ENCODE data around the gene BAHCC1. TPM values are rescaled to one million over a fixed set of nuclear protein-coding genes. Genes with fewer than 3 reads are reported as not detected.

BAHCC1 gene
- polyA plus RNA-seq, 1 donor from 2014 or later: 14.2 TPM

DNA sequence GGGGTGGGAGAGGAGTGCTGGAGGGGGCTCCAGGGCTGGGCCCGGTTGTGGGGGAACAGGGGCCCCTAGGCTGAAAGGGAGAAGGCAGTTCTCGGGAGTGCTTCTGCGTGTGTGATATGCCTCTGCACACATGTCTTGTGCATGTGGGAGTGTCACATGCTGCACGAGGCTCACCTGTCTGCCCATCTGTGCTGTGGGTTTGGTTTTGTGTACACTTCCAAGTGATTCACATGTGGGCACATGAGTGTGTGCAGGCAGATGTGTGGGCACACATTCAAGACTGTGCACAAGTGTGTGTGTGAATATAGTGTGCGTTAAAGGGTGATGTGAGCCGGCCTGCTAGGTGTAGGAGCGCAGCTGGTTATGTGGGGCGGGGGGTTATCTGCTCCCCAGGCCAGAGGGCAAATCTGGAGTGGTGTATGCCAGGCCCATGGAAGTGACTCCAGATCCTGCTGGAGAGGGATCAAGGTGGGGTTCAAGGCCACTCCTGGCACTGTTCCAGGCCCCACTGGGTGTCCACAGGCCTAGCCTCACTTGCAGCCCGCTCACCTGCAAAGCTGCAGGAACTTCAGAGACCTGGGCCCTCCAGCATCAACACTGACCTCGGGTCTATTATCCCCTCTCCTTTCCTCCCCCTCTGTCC, 3.8 kb upstream of the BAHCC1 start:
- H3K4me3 ChIP-seq (ENCODE audit: low read length): peak overlapping the region; percentile 97
- H3K27ac ChIP-seq (ENCODE audit: low read length): peak overlapping the region; percentile 90
- H3K79me2 ChIP-seq (replicated peaks; ENCODE audit: insufficient read depth, low read length): peaks cover 82% of the 10 kb centered on the region

DNA sequence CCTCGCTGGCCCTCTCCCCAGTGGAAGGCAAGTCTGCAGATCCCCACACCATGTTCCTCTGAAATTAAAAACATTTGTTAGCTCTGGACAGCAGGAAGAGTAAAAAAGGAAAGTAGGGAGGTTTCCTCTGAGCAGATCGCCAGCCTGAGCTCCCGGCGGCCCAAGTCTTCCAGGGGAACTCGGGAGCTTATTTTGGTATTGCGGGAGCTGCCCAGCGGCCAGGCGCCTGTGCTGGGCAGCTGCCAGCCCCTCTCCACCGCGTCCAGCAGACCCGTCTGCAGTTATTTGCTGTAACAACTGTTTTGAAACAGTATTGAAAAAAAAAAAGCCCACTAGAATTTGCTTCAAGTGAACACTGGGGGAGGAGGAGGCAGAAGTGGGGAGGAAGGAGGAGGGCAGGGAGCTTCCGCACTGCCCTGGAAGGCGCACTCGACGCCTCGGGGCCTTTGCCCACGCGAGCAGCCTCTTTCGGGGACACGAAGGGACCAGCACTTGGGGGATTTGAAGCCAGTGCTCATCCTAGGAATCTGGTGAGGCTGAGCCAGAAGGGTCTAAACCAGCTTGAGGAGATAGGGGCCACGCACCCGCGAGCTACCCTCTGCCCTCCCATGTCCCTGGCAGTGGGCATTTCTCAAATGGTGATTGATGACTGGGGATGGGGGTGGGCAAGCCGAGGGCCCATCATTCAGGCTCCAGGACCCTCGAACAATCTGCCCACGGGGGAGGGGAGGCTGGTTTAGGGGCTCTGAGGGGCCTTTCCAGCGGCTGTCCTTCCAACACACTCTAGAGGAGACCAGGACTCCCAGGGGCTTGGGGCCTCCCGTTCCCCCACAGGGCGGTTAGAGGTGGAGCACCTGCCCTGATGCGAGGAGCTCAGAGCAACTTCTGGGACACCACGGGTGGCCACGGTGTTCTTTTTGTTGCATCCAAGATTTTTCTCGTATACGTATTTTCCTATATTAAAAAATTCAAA, 3.0 kb upstream of the BAHCC1 start:
- TF ChIP-seq EZH2 (IDR thresholded peaks at IDR 0.05; ENCODE audit: borderline replicate concordance, insufficient read depth, low read length, poor library complexity, severe bottlenecking) (no peak), POLR2AphosphoS5 (IDR thresholded peaks at IDR 0.05) (peak; percentile 36)
- H3K4me3 ChIP-seq (ENCODE audit: low read length): peak overlapping the region; percentile 97
- H3K4me2 ChIP-seq (ENCODE audit: low read length): peak overlapping the region; percentile 77
- H3K27ac ChIP-seq (ENCODE audit: low read length): peak overlapping the region; percentile 90
- no peaks in the 10 kb centered on the region for H3K9me3 ChIP-seq (ENCODE audit: low read length)
- no peaks in the 10 kb centered on the region for H3K27me3 ChIP-seq (ENCODE audit: insufficient read depth, low read depth, low read length)
- H3F3A ChIP-seq (ENCODE audit: insufficient read depth, low read length, poor library complexity, severe bottlenecking): no peaks in the 10 kb centered on the region
- no peaks in the 10 kb centered on the region for H3K9me2 ChIP-seq (ENCODE audit: insufficient read depth, low read length)
- peaks cover 86% of the 10 kb centered on the region for H3K79me2 ChIP-seq (replicated peaks; ENCODE audit: insufficient read depth, low read length)
- H4K20me1 ChIP-seq (ENCODE audit: insufficient read depth): peaks cover 12% of the 10 kb centered on the region
- H2AFZ ChIP-seq (ENCODE audit: low read depth, low read length): no peak overlapping the region
- peak overlapping the region; percentile 94 for H3K9ac ChIP-seq (ENCODE audit: low read length)
- H3K36me3 ChIP-seq (ENCODE audit: insufficient read depth, low read length): no peaks in the 10 kb centered on the region

More for the DNA sequence above, 3.8 kb upstream of the BAHCC1 start:
- TF ChIP-seq EP300 (conservative IDR thresholded peaks at IDR 0.05; ENCODE audit: poor library complexity, severe bottlenecking): no peak
- TF ChIP-seq EZH2 (IDR thresholded peaks at IDR 0.05; ENCODE audit: borderline replicate concordance, insufficient read depth, low read length, poor library complexity, severe bottlenecking): no peak
- TF ChIP-seq MXI1 (conservative IDR thresholded peaks at IDR 0.05; ENCODE audit: poor library complexity, severe bottlenecking): peak; percentile 47
- TF ChIP-seq, protein P1, sequence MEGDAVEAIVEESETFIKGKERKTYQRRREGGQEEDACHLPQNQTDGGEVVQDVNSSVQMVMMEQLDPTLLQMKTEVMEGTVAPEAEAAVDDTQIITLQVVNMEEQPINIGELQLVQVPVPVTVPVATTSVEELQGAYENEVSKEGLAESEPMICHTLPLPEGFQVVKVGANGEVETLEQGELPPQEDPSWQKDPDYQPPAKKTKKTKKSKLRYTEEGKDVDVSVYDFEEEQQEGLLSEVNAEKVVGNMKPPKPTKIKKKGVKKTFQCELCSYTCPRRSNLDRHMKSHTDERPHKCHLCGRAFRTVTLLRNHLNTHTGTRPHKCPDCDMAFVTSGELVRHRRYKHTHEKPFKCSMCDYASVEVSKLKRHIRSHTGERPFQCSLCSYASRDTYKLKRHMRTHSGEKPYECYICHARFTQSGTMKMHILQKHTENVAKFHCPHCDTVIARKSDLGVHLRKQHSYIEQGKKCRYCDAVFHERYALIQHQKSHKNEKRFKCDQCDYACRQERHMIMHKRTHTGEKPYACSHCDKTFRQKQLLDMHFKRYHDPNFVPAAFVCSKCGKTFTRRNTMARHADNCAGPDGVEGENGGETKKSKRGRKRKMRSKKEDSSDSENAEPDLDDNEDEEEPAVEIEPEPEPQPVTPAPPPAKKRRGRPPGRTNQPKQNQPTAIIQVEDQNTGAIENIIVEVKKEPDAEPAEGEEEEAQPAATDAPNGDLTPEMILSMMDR (IDR thresholded peaks at IDR 0.05; ENCODE audit: poor library complexity, severe bottlenecking): no peak
- TF ChIP-seq POLR2AphosphoS5 (IDR thresholded peaks at IDR 0.05): peak; percentile 2
- TF ChIP-seq RAD21 (conservative IDR thresholded peaks at IDR 0.05): no peak
- TF ChIP-seq, protein P2, sequence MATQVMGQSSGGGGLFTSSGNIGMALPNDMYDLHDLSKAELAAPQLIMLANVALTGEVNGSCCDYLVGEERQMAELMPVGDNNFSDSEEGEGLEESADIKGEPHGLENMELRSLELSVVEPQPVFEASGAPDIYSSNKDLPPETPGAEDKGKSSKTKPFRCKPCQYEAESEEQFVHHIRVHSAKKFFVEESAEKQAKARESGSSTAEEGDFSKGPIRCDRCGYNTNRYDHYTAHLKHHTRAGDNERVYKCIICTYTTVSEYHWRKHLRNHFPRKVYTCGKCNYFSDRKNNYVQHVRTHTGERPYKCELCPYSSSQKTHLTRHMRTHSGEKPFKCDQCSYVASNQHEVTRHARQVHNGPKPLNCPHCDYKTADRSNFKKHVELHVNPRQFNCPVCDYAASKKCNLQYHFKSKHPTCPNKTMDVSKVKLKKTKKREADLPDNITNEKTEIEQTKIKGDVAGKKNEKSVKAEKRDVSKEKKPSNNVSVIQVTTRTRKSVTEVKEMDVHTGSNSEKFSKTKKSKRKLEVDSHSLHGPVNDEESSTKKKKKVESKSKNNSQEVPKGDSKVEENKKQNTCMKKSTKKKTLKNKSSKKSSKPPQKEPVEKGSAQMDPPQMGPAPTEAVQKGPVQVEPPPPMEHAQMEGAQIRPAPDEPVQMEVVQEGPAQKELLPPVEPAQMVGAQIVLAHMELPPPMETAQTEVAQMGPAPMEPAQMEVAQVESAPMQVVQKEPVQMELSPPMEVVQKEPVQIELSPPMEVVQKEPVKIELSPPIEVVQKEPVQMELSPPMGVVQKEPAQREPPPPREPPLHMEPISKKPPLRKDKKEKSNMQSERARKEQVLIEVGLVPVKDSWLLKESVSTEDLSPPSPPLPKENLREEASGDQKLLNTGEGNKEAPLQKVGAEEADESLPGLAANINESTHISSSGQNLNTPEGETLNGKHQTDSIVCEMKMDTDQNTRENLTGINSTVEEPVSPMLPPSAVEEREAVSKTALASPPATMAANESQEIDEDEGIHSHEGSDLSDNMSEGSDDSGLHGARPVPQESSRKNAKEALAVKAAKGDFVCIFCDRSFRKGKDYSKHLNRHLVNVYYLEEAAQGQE (IDR thresholded peaks at IDR 0.05; ENCODE audit: borderline replicate concordance): no peak
- no peak for TF ChIP-seq SMC3 (conservative IDR thresholded peaks at IDR 0.05; ENCODE audit: poor library complexity)
- TF ChIP-seq TAF1 (IDR thresholded peaks at IDR 0.05; ENCODE audit: low read depth): no peak
- no peaks in the 10 kb centered on the region for H3K27me3 ChIP-seq (ENCODE audit: insufficient read depth, low read depth, low read length)
- H3K36me3 ChIP-seq (ENCODE audit: insufficient read depth, low read length): no peaks in the 10 kb centered on the region
- peak overlapping the region; percentile 94 for H3K9ac ChIP-seq (ENCODE audit: low read length)
- H3K9me2 ChIP-seq (ENCODE audit: insufficient read depth, low read length): no peaks in the 10 kb centered on the region
- peaks cover 12% of the 10 kb centered on the region for H4K20me1 ChIP-seq (ENCODE audit: insufficient read depth)
- peak overlapping the region; percentile 77 for H3K4me2 ChIP-seq (ENCODE audit: low read length)
- H2AFZ ChIP-seq (ENCODE audit: low read depth, low read length): no peak overlapping the region
- H3F3A ChIP-seq (ENCODE audit: insufficient read depth, low read length, poor library complexity, severe bottlenecking): no peaks in the 10 kb centered on the region
- no peaks in the 10 kb centered on the region for H3K9me3 ChIP-seq (ENCODE audit: low read length)
